Activated T-cell treated with anti-CD3 and anti-CD28 coated beads, Interleukin-2, amount 50 U/mL, for 4 hours (primary cell): Measurements from ENCODE around the gene TBC1D4. TPM values are rescaled to one million over a fixed set of nuclear protein-coding genes. Genes with fewer than 3 reads are reported as not detected.
"Not testable (repeated sequence)": the region's sequence is repeated elsewhere in the genome, so short reads cannot be mapped to it uniquely, and the experiment has no call there.

Experiments used
- ATAC-seq, 2 donors: fragments of 200-7000 bp; cut with Tn5 transposase; one replicate each; pipeline ENCODE4 v1.10.0; 2021
- DNase-seq: peaks from one replicate; pipeline ENCODE4 v3.0.0-alpha.2; 2020
- H3K27me3 Mint-ChIP-seq: one replicate; pipeline ENCODE4 v1.8.0; 2021; ENCODE audit warnings: low read depth, mixed read lengths
- H3K36me3 Mint-ChIP-seq: one replicate; pipeline ENCODE4 v1.8.0; 2022; ENCODE audit warnings: mixed read lengths; ENCODE audit not compliant: insufficient read depth
- H3K4me1 Mint-ChIP-seq: one replicate; pipeline ENCODE4 v1.8.0; 2021; ENCODE audit warnings: low read depth, mixed read lengths
- H3K4me3 Mint-ChIP-seq: one replicate; pipeline ENCODE4 v1.8.0; 2021; ENCODE audit warnings: mild to moderate bottlenecking, moderate library complexity, mixed read lengths
- H3K9me3 Mint-ChIP-seq: one replicate; pipeline ENCODE4 v1.8.0; 2021; ENCODE audit warnings: mixed read lengths
- total RNA-seq, 3 donors: library from RNA; stranded (reverse); gene quantifications; one replicate each; pipeline ENCODE4 v1.2.1, GENCODE V29; 2021

The TBC1D4 gene
- total RNA-seq, 3 donors from 2014 or later, result 25.1 to 35.1 (median 30.0) TPM

DNA sequence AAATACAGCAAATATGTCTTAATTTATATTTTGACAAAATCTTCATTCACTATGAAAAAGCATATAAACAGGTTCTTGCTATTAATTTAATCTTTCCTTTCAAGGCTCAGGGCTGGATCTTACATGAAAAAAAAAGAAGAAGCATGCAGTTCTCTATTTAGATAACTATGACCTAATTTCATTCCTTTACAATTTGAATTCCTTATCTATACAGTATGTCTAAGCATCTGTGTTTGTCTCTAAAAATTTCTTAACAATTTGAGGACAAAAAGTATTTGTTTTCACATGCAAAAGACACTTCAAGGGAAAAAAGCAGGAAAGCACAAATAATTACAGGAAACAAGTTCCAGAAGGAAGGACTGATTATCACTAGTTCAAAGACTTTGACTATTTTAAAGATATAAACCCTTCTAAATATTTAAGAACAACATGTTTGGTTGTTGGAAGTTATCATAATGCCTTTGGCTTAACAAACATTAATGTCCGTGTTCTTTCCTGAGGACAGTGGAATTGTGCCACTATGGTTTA is 157.5 kb downstream of the TBC1D4 start:
- Mint-ChIP-seq H3K4me3 (peak overlapping the region; percentile 93), H3K27me3 (no peaks in the 10 kb centered on the region), H3K4me1 (peaks cover 45% of the 10 kb centered on the region), H3K36me3 (peaks cover 5% of the 10 kb centered on the region), H3K9me3 (no peaks in the 10 kb centered on the region)
- DNase-seq (no peak), ATAC-seq (no peak)

DNA sequence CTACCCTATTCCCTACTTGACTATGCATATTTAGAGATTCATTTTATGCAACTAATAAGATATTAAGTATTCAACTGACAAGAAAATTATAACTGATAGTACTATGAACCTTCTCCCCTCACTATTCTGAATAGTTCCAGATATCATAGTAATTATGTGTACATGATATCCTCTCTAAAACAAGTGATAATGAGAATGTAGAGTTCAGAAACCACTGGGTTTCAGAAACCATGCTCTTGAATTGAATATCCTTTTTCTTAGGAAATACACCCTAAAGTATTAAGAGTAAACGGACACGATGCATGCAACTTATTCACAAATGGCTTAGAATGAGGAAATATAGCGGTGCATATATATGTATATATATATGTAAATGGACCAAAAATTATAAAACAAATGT is 160.9 kb downstream of the TBC1D4 start:
- ATAC-seq, result peak; percentile 19 to 36
- Mint-ChIP-seq H3K27me3 (no peaks in the 10 kb centered on the region), H3K9me3 (no peaks in the 10 kb centered on the region)

DNA sequence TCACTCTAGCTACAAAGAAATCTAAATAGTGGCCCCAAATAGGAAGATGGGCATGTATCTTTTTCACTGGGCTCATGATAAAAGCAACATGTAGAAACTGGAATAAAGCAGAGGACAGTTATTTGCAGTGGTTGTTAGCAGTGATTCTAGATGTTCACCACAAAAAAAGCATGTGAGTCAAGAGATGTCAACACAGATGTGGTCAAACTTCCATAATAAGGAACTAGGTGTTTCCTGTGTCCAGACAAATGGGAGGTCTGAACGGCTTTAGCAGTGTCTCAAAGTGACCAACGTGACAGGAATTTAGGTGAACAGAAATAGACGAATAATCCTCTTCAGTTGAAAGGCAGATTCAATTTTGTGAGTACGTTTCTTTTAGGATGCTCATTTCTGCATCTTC is 162.7 kb downstream of the TBC1D4 start:
- no peak for ATAC-seq
- no peak for DNase-seq
- Mint-ChIP-seq H3K4me3 (peak overlapping the region; percentile 19), H3K36me3 (peaks cover 5% of the 10 kb centered on the region), H3K27me3 (no peaks in the 10 kb centered on the region), H3K9me3 (no peaks in the 10 kb centered on the region), H3K4me1 (peaks cover 57% of the 10 kb centered on the region)

More for the DNA sequence above, 160.9 kb downstream of the TBC1D4 start:
- DNase-seq, result no peak
- Mint-ChIP-seq H3K36me3 (peaks cover 5% of the 10 kb centered on the region), H3K4me3 (peak overlapping the region; percentile 23), H3K4me1 (peaks cover 60% of the 10 kb centered on the region)

DNA sequence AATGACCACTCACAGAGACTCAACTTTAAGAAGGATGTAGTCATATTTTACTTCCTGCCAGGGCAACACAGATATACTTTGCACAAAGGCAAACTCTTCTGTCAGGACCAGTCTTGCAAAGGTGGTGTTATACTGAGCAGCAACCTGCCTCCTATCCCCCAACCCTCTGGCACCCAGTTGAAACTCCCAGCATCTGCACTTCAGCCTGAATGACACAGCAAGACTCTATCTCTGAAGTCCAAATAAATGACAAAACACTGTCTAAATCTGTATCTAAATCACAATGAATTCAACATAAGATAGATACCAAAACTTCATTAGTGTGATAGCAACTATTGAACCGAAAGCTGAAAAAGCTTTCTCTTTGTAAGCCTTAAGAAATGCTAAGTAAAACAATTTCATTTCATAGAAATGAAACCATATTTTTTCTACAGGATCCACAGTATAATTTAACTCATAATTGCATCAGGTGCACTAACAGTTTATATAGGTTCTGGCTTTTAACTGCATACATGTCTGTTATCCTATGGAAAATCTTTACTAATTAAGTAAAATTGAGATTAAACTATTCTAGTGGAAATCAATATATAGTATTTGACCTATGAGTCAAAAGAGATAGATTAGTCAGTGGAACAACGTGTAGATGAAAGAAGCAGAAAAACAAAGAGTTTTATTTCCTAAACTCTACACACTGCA is 163.7 kb downstream of the TBC1D4 start:
- peak; percentile 68 to 79 for ATAC-seq
- Mint-ChIP-seq H3K36me3 (peaks cover 3% of the 10 kb centered on the region), H3K9me3 (no peaks in the 10 kb centered on the region), H3K4me3 (peak overlapping the region; percentile 64), H3K27me3 (no peaks in the 10 kb centered on the region), H3K4me1 (peaks cover 50% of the 10 kb centered on the region)
- no peak for DNase-seq

DNA sequence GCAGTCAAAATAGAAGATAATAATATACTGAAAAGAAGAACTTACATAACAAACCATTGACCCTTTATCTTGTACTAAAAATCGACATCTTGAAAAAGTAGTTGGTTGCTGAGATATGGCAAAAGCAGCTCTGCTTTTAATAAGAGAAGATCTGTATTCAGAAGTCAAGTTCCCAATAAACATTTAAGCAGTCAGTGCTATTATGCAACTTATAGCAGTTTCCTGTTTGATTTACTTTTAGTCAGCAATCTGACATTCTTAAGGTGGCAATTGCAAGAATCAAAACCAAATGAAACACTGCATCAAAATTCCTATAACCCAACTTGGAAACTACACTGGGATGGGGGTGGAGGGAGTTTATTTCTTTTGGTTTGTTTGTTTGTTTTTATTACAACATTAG is 165.5 kb downstream of the TBC1D4 start:
- ATAC-seq (no peak), DNase-seq (no peak)
- peak overlapping the region; percentile 53 for H3K4me3 Mint-ChIP-seq
- H3K36me3 Mint-ChIP-seq, result peaks cover 17% of the 10 kb centered on the region
- no peaks in the 10 kb centered on the region for H3K27me3 Mint-ChIP-seq
- H3K4me1 Mint-ChIP-seq, result peaks cover 49% of the 10 kb centered on the region
- H3K9me3 Mint-ChIP-seq, result no peaks in the 10 kb centered on the region

DNA sequence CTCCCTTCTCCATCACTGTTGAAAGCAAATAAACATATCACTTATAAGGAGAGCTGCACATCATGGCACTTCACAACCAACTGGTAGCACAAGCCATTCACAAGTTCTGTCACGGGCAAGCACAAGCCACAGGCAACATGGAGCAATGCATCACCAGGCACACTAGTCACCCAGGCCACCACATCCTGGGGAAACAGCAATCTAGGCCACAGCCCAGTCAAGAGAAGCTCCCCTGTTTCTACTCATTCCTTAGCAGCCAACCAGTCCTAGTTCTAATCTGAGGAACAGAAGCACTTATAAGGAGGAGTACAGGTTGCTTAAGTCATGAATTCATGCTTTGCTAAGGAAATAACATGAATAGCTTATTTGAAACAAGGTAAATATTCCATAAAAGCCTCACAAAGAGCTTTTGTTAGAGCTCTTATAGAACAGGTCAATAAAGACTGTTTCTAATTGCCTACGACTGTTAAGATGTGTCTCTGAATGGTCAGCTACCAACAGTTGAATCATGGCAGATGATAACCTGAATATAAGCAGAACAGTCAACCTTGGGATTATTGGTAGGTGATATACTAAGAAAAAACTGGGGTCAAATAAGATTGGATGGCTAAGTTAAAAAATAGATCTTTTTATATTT is 169.0 kb downstream of the TBC1D4 start:
- H3K4me3 Mint-ChIP-seq, result peak overlapping the region; percentile 26

GRCh38 chr13:75309981-75310580 is 171.9 kb downstream of the TBC1D4 start:
- no peaks in the 10 kb centered on the region for H3K27me3 Mint-ChIP-seq
- H3K9me3 Mint-ChIP-seq, result no peaks in the 10 kb centered on the region
- H3K4me3 Mint-ChIP-seq, result no peak overlapping the region
- ATAC-seq, result no peak
- peaks cover 46% of the 10 kb centered on the region for H3K36me3 Mint-ChIP-seq
- no peak for DNase-seq
- H3K4me1 Mint-ChIP-seq, result peaks cover 21% of the 10 kb centered on the region

More for the DNA sequence above, 169.0 kb downstream of the TBC1D4 start:
- Mint-ChIP-seq H3K9me3 (no peaks in the 10 kb centered on the region), H3K36me3 (peaks cover 29% of the 10 kb centered on the region), H3K4me1 (peaks cover 37% of the 10 kb centered on the region), H3K27me3 (no peaks in the 10 kb centered on the region)
- ATAC-seq (peak; percentile 80 to 85), DNase-seq (peak; percentile 17)

GRCh38 chr13:75308222-75308621 is 173.7 kb downstream of the TBC1D4 start:
- peaks cover 61% of the 10 kb centered on the region for H3K36me3 Mint-ChIP-seq
- peak; percentile 86 to 87 for ATAC-seq

DNA sequence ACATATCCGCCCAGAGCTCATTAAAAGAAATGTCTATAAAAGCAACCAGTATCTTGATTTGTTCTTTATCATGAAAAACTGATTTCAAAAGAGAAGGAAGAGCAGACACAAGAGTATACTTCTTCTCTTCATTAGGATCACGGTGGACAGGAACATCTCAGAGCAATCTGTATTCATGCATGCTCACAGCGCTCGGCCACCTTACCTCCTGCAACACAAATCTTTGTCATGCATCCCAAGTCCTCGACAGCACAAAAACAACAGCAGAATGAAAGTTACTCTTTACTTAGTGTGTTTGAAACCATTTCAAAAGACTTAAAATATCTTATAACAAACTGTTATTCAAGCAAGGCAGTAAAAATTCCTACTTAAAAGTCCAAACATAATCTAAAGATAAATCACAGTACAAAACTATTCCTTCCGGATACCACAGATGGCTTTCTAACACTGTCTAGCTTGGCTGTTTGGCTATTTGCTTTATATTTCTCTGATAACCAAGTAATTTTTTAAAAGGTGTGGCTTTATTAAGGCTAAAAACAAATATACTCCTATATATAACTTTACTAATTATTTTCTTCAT is 174.5 kb downstream of the TBC1D4 start:
- no peak for ATAC-seq
- Mint-ChIP-seq H3K9me3 (no peaks in the 10 kb centered on the region), H3K4me3 (no peak overlapping the region), H3K4me1 (peaks cover 17% of the 10 kb centered on the region), H3K27me3 (no peaks in the 10 kb centered on the region), H3K36me3 (peaks cover 54% of the 10 kb centered on the region)
- DNase-seq, result no peak

More at GRCh38 chr13:75308222-75308621, 173.7 kb downstream of the TBC1D4 start:
- no peaks in the 10 kb centered on the region for H3K27me3 Mint-ChIP-seq
- peaks cover 24% of the 10 kb centered on the region for H3K4me1 Mint-ChIP-seq
- DNase-seq, result peak; percentile 12
- no peak overlapping the region for H3K4me3 Mint-ChIP-seq
- H3K9me3 Mint-ChIP-seq, result no peaks in the 10 kb centered on the region

- peaks cover 16% of the 10 kb centered on the region for H3K4me1 Mint-ChIP-seq
- H3K27me3 Mint-ChIP-seq, DNase-seq, ATAC-seq, H3K4me3 Mint-ChIP-seq, H3K9me3 Mint-ChIP-seq: not testable (repeated sequence)
- H3K36me3 Mint-ChIP-seq, result peaks cover 51% of the 10 kb centered on the region
Observed at GRCh38 chr13:75306967-75307366, 175.0 kb downstream of the TBC1D4 start.

- DNase-seq (no peak), ATAC-seq (no peak)
- Mint-ChIP-seq H3K27me3 (no peaks in the 10 kb centered on the region), H3K4me1 (peaks cover 23% of the 10 kb centered on the region), H3K9me3 (no peaks in the 10 kb centered on the region), H3K4me3 (no peak overlapping the region), H3K36me3 (peaks cover 36% of the 10 kb centered on the region)
Observed at GRCh38 chr13:75305059-75305458, 176.9 kb downstream of the TBC1D4 start.

GRCh38 chr13:75303263-75303662 is 178.7 kb downstream of the TBC1D4 start:
- DNase-seq, result no peak
- no peak for ATAC-seq
- peaks cover 27% of the 10 kb centered on the region for H3K4me1 Mint-ChIP-seq
- peaks cover 40% of the 10 kb centered on the region for H3K36me3 Mint-ChIP-seq
- no peaks in the 10 kb centered on the region for H3K9me3 Mint-ChIP-seq
- H3K27me3 Mint-ChIP-seq, result no peaks in the 10 kb centered on the region
- no peak overlapping the region for H3K4me3 Mint-ChIP-seq

DNA sequence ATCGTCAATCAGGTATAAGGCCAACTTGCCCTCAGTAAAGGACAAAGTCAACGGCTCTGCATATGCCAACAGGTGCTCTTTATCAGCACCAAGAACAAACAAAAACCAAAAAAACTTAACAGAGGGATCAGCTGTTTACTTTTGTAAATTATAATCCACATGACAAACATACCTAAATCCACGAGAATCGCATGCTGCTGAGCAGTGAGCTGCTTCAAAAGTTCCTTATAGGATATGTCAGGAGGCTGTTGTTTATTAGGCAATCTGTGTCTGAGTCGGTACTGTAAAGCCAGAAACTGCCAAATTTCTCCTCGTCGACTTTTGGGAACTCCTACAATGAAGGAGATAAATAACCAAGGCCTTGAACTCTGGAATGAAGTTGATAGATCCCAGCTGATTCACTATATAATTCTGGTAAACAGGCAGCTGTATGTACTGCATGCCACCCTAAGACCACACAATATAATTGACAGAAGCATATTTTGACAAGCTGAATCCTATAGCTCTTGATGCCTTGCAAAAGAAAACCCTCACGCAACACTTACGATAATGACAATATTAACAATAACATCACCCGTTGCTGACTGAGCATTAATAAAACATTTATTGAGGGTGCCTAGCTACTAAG is 179.8 kb downstream of the TBC1D4 start:
- H3K4me1 Mint-ChIP-seq, result peaks cover 24% of the 10 kb centered on the region
- DNase-seq (no peak), ATAC-seq (no peak)
- no peaks in the 10 kb centered on the region for H3K27me3 Mint-ChIP-seq
- H3K9me3 Mint-ChIP-seq, result no peaks in the 10 kb centered on the region
- no peak overlapping the region for H3K4me3 Mint-ChIP-seq
- peaks cover 43% of the 10 kb centered on the region for H3K36me3 Mint-ChIP-seq
